ENCODE results near the gene IFT88. TPM values are rescaled to one million over a fixed set of nuclear protein-coding genes. Genes with fewer than 3 reads are reported as not detected.

IFT88 gene
- total RNA-seq, 3 donors from 2014 or later (not counting 1 experiment from before 2014, with no cell fraction given), result 9.2 to 13.9 (median 13.9) TPM

GRCh38 chr13:20684041-20684440 lies 117.1 kb downstream of the IFT88 start:
- no peaks in the 10 kb centered on the region for H3K27me3 Mint-ChIP-seq (ENCODE audit: low read depth in 2 of 2)
- intact Hi-C loops (cut with micrococcal nuclease), result no loop called here
- no peaks in the 10 kb centered on the region for H3K9me3 Mint-ChIP-seq
- Histone ChIP-seq H3K9me3 (ENCODE audit: control insufficient read depth, insufficient read depth, low read length) (no peaks in the 10 kb centered on the region), H3K27me3 (ENCODE audit: control insufficient read depth, insufficient read depth, low read length) (no peaks in the 10 kb centered on the region), H3K36me3 (ENCODE audit: control insufficient read depth, insufficient read depth, low read length) (no peaks in the 10 kb centered on the region), H3K27ac (ENCODE audit: low read length) (no peak overlapping the region), H3K4me3 (ENCODE audit: low read length) (no peak overlapping the region), H3K4me1 (ENCODE audit: control insufficient read depth, insufficient read depth, low read length) (peaks cover 4% of the 10 kb centered on the region)
- no peak for DNase-seq
- H3K36me3 Mint-ChIP-seq, result no peaks in the 10 kb centered on the region
- H3K4me1 Mint-ChIP-seq, result peaks cover 7 to 10% of the 10 kb centered on the region in 2 donors
- 88% methylated on average over 1 of the region's 4 CpGs for WGBS (ENCODE audit: insufficient coverage)
- H3K27ac Mint-ChIP-seq, result no peak overlapping the region
- no peak overlapping the region for H3K4me3 Mint-ChIP-seq
- no peak for ATAC-seq
- TF ChIP-seq CTCF (IDR thresholded peaks at IDR 0.05), result no peak

- ATAC-seq (no peak), DNase-seq (no peak)
- Histone ChIP-seq H3K36me3 (ENCODE audit: control insufficient read depth, insufficient read depth, low read length) (no peaks in the 10 kb centered on the region), H3K27ac (ENCODE audit: low read length) (no peak overlapping the region), H3K27me3 (ENCODE audit: control insufficient read depth, insufficient read depth, low read length) (no peaks in the 10 kb centered on the region), H3K4me1 (ENCODE audit: control insufficient read depth, insufficient read depth, low read length) (peaks cover 4% of the 10 kb centered on the region), H3K9me3 (ENCODE audit: control insufficient read depth, insufficient read depth, low read length) (no peaks in the 10 kb centered on the region), H3K4me3 (ENCODE audit: low read length) (no peak overlapping the region)
- Mint-ChIP-seq H3K27ac (no peak overlapping the region), H3K4me1 (peaks cover 7 to 10% of the 10 kb centered on the region in 2 donors), H3K27me3 (ENCODE audit: low read depth in 2 of 2) (no peaks in the 10 kb centered on the region), H3K36me3 (no peaks in the 10 kb centered on the region), H3K9me3 (no peaks in the 10 kb centered on the region), H3K4me3 (no peak overlapping the region)
- 89% methylated on average over 17 of the region's 18 CpGs for WGBS (ENCODE audit: insufficient coverage)
- TF ChIP-seq CTCF (IDR thresholded peaks at IDR 0.05), result no peak
- intact Hi-C loops (cut with micrococcal nuclease), result no loop called here
These were observed 117.6 kb downstream of the IFT88 start for GRCh38 chr13:20684546-20684945.

- Histone ChIP-seq H3K4me1 (ENCODE audit: control insufficient read depth, insufficient read depth, low read length) (peaks cover 4% of the 10 kb centered on the region), H3K27ac (ENCODE audit: low read length) (no peak overlapping the region), H3K36me3 (ENCODE audit: control insufficient read depth, insufficient read depth, low read length) (no peaks in the 10 kb centered on the region), H3K4me3 (ENCODE audit: low read length) (no peak overlapping the region), H3K27me3 (ENCODE audit: control insufficient read depth, insufficient read depth, low read length) (no peaks in the 10 kb centered on the region), H3K9me3 (ENCODE audit: control insufficient read depth, insufficient read depth, low read length) (no peaks in the 10 kb centered on the region)
- intact Hi-C loops (cut with micrococcal nuclease), result no loop called here
- 94% methylated on average over 6 of the region's 6 CpGs for WGBS (ENCODE audit: insufficient coverage)
- no peaks in the 10 kb centered on the region for H3K27me3 Mint-ChIP-seq (ENCODE audit: low read depth in 2 of 2)
- H3K4me3 Mint-ChIP-seq, result no peak overlapping the region
- H3K36me3 Mint-ChIP-seq, result no peaks in the 10 kb centered on the region
- TF ChIP-seq CTCF (IDR thresholded peaks at IDR 0.05), result no peak
- H3K9me3 Mint-ChIP-seq, result no peaks in the 10 kb centered on the region
- no peak overlapping the region for H3K27ac Mint-ChIP-seq
- no peak for DNase-seq
- peaks cover 7 to 10% of the 10 kb centered on the region in 2 donors for H3K4me1 Mint-ChIP-seq
- ATAC-seq, result no peak
These were observed 118.1 kb downstream of the IFT88 start for GRCh38 chr13:20685092-20685491.

GRCh38 chr13:20686167-20686566 lies 119.2 kb downstream of the IFT88 start:
- DNase-seq (no peak), ATAC-seq (no peak)
- Histone ChIP-seq H3K27ac (ENCODE audit: low read length) (no peak overlapping the region), H3K9me3 (ENCODE audit: control insufficient read depth, insufficient read depth, low read length) (no peaks in the 10 kb centered on the region), H3K4me1 (ENCODE audit: control insufficient read depth, insufficient read depth, low read length) (peaks cover 4% of the 10 kb centered on the region), H3K4me3 (ENCODE audit: low read length) (no peak overlapping the region), H3K27me3 (ENCODE audit: control insufficient read depth, insufficient read depth, low read length) (no peaks in the 10 kb centered on the region), H3K36me3 (ENCODE audit: control insufficient read depth, insufficient read depth, low read length) (no peaks in the 10 kb centered on the region)
- no peaks in the 10 kb centered on the region for H3K9me3 Mint-ChIP-seq
- H3K36me3 Mint-ChIP-seq, result no peaks in the 10 kb centered on the region
- intact Hi-C loops (cut with micrococcal nuclease), result no loop called here
- H3K4me3 Mint-ChIP-seq, result no peak overlapping the region
- WGBS (ENCODE audit: insufficient coverage), result no CpG with 5 or more reads among the region's 1 CpG
- peaks cover 7 to 10% of the 10 kb centered on the region in 2 donors for H3K4me1 Mint-ChIP-seq
- no peak overlapping the region for H3K27ac Mint-ChIP-seq
- no peak for TF ChIP-seq CTCF (IDR thresholded peaks at IDR 0.05)
- H3K27me3 Mint-ChIP-seq (ENCODE audit: low read depth in 2 of 2), result no peaks in the 10 kb centered on the region

All from natural killer cell (primary cell).